ENCODE measurements around the gene DDX42. TPM values are rescaled to one million over a fixed set of nuclear protein-coding genes. Genes with fewer than 3 reads are reported as not detected.

Gene DDX42
- total RNA-seq, 1 donor from 2014 or later, result 37.5 TPM

DNA sequence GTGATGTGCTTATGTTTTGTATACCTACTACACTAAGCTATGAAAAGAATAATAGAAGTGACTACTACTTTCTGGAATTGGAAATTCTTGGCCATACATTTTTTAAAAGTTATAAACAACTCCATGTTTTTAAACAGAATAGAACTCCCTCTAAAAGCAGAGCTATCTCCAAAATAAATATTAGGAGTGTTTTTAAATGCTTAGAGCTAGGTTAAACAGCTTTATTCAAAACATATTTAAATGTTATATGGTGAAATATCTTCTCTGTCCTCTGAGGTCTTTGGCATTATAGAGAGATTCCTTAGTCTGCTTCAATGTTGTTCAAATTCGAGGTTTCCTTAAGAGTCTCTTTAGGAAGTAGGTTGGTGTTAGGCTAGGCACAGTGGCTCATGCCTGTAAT is 30.4 kb downstream of the DDX42 start:
- Histone ChIP-seq H3K36me3 (peaks cover 78 to 95% of the 10 kb centered on the region in 2 donors), H3K27me3 (no peaks in the 10 kb centered on the region), H3K4me3 (no peak overlapping the region), H3K27ac (no peak overlapping the region), H3K9me3 (no peaks in the 10 kb centered on the region), H3K4me1 (no peaks in the 10 kb centered on the region)
- TF ChIP-seq, protein P1, sequence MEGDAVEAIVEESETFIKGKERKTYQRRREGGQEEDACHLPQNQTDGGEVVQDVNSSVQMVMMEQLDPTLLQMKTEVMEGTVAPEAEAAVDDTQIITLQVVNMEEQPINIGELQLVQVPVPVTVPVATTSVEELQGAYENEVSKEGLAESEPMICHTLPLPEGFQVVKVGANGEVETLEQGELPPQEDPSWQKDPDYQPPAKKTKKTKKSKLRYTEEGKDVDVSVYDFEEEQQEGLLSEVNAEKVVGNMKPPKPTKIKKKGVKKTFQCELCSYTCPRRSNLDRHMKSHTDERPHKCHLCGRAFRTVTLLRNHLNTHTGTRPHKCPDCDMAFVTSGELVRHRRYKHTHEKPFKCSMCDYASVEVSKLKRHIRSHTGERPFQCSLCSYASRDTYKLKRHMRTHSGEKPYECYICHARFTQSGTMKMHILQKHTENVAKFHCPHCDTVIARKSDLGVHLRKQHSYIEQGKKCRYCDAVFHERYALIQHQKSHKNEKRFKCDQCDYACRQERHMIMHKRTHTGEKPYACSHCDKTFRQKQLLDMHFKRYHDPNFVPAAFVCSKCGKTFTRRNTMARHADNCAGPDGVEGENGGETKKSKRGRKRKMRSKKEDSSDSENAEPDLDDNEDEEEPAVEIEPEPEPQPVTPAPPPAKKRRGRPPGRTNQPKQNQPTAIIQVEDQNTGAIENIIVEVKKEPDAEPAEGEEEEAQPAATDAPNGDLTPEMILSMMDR (IDR thresholded peaks at IDR 0.05), result no peak
- DNase-seq (ENCODE audit: low spot score in 2 of 2), result no peak
- intact Hi-C loops (cut with DNase I), result no loop called here

- intact Hi-C loops (cut with DNase I), result no loop called here
- TF ChIP-seq, protein P1 (IDR thresholded peaks at IDR 0.05), result no peak
These were observed 31.6 kb downstream of the DDX42 start for GRCh38 chr17:63805591-63805990.

GRCh38 chr17:63809970-63810369 is 36.0 kb downstream of the DDX42 start:
- H3K27ac ChIP-seq, result no peak overlapping the region
- H3K4me3 ChIP-seq, result no peak overlapping the region
- no peaks in the 10 kb centered on the region for H3K4me1 ChIP-seq
- H3K9me3 ChIP-seq, result no peaks in the 10 kb centered on the region
- TF ChIP-seq, protein P1 (IDR thresholded peaks at IDR 0.05), result no peak
- H3K27me3 ChIP-seq, result no peaks in the 10 kb centered on the region
- intact Hi-C loops (cut with DNase I), result no loop called here
- DNase-seq (ENCODE audit: low spot score in 2 of 2), result no peak
- H3K36me3 ChIP-seq, result peaks cover 93 to 99% of the 10 kb centered on the region in 2 donors

More at GRCh38 chr17:63805591-63805990, 31.6 kb downstream of the DDX42 start:
- H3K9me3 ChIP-seq, result no peaks in the 10 kb centered on the region
- H3K4me3 ChIP-seq, result no peak overlapping the region
- H3K27ac ChIP-seq, result no peak overlapping the region
- peaks cover 77 to 96% of the 10 kb centered on the region in 2 donors for H3K36me3 ChIP-seq
- no peaks in the 10 kb centered on the region for H3K4me1 ChIP-seq
- DNase-seq (ENCODE audit: low spot score in 2 of 2), result no peak
- H3K27me3 ChIP-seq, result no peaks in the 10 kb centered on the region

DNA sequence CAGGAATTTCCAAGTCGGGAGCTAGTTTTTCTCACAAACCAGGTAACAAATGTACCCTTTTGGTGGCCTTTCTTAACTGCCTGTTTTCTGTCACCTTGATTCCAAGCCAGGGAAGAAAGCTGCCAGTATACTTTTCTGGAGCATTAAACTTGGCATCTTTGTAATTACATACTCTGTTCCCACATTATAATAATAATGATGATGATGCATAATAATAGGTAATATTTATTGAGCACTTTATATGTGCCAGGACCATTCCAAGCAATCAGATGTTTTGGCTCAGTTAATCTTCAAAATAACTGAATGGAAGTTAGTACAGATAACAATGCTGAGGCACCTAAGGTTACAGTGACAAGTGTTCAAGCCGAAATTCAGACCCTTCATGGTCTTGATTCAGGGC is 42.2 kb downstream of the DDX42 start:
- intact Hi-C loops (cut with DNase I), result no loop called here
- Histone ChIP-seq H3K36me3 (peaks cover 97 to 100% of the 10 kb centered on the region in 2 donors), H3K9me3 (no peaks in the 10 kb centered on the region), H3K27me3 (no peaks in the 10 kb centered on the region), H3K4me1 (no peaks in the 10 kb centered on the region), H3K4me3 (no peak overlapping the region), H3K27ac (no peak overlapping the region)
- no peak for DNase-seq (ENCODE audit: low spot score in 2 of 2)
- TF ChIP-seq, protein P1 (IDR thresholded peaks at IDR 0.05), result no peak

DNA sequence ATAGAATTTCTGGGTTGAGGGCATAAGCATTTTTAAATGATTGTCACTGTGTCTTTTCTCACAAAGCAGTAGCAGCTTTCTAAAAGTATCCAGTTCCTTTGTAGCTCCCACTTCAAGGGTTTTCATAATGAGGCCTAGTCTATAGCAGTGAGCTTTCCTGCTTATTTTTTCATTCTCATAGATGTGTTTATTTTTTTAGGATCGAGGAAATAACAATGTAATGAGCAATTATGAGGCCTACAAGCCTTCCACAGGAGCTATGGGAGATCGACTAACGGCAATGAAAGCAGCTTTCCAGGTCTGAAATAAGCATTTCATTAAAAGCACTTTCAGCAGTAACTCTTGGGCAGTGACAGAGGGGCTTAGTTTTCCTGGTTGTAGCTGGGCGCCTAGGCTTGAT is 42.7 kb downstream of the DDX42 start:
- Histone ChIP-seq H3K9me3 (no peaks in the 10 kb centered on the region), H3K27ac (no peak overlapping the region), H3K27me3 (no peaks in the 10 kb centered on the region), H3K4me1 (no peaks in the 10 kb centered on the region), H3K4me3 (no peak overlapping the region), H3K36me3 (peaks cover 96 to 100% of the 10 kb centered on the region in 2 donors)
- TF ChIP-seq, protein P1 (IDR thresholded peaks at IDR 0.05), result no peak
- intact Hi-C loops (cut with DNase I), result no loop called here
- no peak for DNase-seq (ENCODE audit: low spot score in 2 of 2)

All from ascending aorta (tissue), 2 donors.